ENCODE data around the gene ATP6V1D.

DNA sequence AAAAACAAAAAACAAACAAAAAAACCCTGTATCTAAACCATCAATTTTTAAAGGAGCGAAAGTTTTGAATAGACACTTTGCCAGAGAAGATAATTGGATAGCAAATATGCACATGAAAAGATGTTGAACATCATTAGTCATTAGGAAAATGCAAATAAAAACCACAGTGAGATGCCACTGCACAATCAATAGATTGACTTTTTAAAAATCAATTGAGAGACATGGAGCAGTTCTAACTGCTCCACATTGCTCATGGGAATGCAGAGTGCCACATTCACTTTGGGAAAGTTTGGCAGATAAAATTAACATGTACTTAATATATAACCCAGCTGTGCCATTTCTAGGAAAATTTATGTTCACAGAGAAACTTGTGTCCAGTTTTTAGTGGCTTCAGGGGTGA, 13.2 kb upstream of the ATP6V1D start:
- TF ChIP-seq CTCF (IDR thresholded peaks at IDR 0.05; ENCODE audit: insufficient read depth, low read depth, low read length) = no peak
- no peak for TF ChIP-seq EZH2 (IDR thresholded peaks at IDR 0.05; ENCODE audit: insufficient read depth, low read length)
